Adrenal gland (tissue), 5 donors: ENCODE measurements around the gene PTPN14.

Experiments used
- POLR2A ChIP-seq, 2 donors: fragments of 450-650 bp; IDR thresholded peaks; one replicate each; pipeline ENCODE4 v1.6.1; 2017; ENCODE audit warnings: antibody characterized with exemption in 2 of 2, mild to moderate bottlenecking in 2 of 2, moderate library complexity in 1 of 2
- TF ChIP-seq, protein P1 (sequence below), 6 experiments: fragments of 450-650 bp in 4 of 6; fragments of 200-600 bp in 2 of 6; sonication (generic) in 1 of 6; IDR thresholded peaks; 1 replicate in 5 of 6; 2 replicates in 1 of 6; pipeline versions ENCODE4 v1.5.1 to v1.8.0; 2016 to 2021; ENCODE audit warnings: antibody characterized with exemption in 6 of 6, mild to moderate bottlenecking in 2 of 6, moderate library complexity in 1 of 6
- donor health status: DM: no; HTN: no; CAD: no.

DNA sequence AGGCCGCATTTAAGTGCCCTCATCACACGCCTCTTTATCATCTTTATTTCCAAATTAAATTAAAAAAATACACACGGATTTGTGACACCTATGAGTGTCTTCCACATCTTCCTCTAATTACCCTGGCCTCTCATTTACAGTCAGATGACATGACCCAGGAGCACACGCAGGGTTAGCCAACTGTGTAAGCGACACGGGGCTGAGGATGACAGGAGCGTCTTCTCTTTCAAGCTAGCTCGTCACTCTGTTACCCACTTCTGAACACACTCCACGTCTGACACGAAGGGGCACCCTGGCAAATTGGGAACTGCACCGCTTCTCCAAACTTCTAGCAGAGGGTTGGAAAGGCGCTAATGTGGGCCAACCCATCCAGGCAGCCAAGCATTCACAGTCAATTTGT is 158.3 kb downstream of the PTPN14 start:
- TF ChIP-seq, protein P1, sequence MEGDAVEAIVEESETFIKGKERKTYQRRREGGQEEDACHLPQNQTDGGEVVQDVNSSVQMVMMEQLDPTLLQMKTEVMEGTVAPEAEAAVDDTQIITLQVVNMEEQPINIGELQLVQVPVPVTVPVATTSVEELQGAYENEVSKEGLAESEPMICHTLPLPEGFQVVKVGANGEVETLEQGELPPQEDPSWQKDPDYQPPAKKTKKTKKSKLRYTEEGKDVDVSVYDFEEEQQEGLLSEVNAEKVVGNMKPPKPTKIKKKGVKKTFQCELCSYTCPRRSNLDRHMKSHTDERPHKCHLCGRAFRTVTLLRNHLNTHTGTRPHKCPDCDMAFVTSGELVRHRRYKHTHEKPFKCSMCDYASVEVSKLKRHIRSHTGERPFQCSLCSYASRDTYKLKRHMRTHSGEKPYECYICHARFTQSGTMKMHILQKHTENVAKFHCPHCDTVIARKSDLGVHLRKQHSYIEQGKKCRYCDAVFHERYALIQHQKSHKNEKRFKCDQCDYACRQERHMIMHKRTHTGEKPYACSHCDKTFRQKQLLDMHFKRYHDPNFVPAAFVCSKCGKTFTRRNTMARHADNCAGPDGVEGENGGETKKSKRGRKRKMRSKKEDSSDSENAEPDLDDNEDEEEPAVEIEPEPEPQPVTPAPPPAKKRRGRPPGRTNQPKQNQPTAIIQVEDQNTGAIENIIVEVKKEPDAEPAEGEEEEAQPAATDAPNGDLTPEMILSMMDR (IDR thresholded peaks at IDR 0.05), result no peak
- TF ChIP-seq POLR2A (IDR thresholded peaks at IDR 0.05), result no peak
